Measurements from ENCODE around the gene PIR.

GRCh38 chrX:15410947-15411346, 82.2 kb downstream of the PIR start:
- no peak for TF ChIP-seq CTCF (IDR thresholded peaks at IDR 0.05)
- TF ChIP-seq POLR2A (IDR thresholded peaks at IDR 0.05) = no peak
- TF ChIP-seq EP300 (IDR thresholded peaks at IDR 0.05) = no peak
